ENCODE measurements around the gene NRIP2.

Gene NRIP2

DNA sequence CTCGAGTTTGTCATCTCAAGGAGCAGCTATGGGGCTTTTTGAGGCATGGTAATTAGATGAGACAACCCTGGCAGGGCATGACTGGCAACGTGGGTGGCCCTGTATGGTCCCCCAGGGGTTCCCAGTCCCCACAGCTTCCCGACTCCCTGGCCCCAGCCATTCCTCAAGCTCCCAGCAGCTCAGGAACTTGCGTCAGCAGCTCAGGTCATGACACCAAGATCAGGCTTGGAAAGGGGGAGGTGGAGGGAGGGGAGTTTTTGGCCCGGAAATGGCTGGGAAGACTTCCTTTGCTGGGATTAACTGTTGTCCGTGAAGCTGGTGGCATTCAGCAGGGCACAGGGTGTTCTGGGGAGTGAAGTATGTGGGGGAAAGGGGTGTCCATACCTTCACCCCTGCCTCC is 10.4 kb upstream of the NRIP2 start:
- no peak for DNase-seq (ENCODE audit: low read depth in 3 of 3)

DNA sequence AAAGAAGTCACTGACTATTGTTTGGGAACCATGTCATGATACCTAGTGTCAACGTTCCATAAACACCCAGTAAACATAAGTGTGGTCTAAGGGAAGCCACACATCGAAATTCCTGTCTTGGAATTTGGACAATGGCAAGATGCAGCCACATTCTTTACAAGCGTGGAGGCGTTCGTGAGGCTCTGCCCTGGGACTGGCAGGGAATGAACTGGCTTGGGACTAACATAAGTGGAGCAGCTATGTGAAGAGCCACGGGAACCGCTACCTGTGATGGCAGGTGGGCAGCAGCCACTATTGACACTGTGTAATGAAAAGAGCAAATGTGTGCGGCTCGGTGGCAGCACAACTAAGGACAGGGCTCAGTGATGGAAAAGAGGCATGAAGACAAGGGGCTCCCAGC is 10.0 kb upstream of the NRIP2 start:
- no peak for DNase-seq (ENCODE audit: low read depth in 3 of 3)

DNA sequence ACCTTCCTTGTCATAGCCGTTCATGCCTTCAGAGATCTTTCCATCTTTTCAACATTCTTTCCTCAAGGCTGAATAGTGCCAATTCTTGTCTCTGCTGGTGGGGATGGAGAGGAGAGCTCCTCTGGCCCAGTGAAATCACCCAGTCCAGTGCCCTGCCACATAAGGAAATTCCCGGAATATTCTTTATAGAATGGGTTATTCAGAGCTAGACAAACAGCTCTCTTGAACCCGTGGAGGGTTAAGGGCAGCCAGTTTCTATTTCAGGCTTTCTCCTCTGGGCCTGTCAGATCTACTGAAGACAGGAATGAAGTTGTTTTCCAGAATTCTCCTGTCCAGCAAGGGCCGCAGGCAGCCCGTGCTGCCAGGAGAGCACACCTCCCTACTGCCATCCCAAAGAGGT is 8.1 kb upstream of the NRIP2 start:
- DNase-seq (ENCODE audit: low read depth in 3 of 3), result no peak

DNA sequence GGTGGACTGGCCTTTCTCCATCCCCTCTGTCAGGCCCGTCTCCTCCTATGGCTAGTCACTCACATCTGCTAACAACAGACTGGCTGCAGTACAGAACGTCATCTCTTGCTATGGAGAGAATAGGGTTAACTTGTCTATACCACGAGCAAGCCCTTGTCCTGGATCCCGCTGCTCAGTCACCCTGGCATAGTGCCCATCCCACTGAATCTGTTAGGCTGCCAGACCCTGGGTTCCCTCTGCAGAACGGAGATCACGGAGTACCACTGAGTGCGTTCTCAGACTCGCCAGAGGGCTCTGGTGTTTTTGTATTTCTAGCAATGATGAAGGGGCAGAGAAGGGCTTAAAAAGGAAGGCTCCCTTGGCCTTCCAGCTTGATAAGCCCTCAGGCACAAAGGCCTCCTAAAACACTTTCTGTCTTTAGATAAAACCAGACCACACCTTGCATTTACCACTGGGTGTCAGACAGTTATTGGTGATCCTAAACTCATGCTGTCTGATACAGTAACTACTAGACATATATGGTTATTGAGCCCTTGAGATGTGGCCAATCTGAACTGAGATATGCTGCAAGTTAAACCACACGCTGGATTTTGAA is 6.3 kb upstream of the NRIP2 start:
- no peak for DNase-seq (ENCODE audit: low read depth in 3 of 3)

DNA sequence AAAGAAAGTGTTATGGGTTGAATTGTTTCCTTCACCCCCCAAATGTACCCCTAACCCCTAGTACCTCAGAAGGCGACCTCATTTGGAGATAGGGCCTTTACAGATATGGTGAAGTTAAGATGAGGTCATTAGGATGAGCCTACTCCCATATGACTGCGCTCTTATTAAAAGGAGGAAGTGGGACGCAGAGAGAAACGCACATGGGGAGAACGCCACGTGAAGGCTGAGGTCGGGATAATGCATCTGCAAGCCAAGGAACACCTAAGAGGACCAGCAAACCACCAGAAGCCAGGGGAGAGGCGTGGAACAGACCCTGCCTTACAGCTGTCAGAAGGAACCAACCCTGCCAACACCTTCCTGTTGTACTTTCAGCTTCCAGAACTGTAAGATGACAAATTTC is 1.7 kb upstream of the NRIP2 start:
- no peak for DNase-seq (ENCODE audit: low read depth in 3 of 3)

DNA sequence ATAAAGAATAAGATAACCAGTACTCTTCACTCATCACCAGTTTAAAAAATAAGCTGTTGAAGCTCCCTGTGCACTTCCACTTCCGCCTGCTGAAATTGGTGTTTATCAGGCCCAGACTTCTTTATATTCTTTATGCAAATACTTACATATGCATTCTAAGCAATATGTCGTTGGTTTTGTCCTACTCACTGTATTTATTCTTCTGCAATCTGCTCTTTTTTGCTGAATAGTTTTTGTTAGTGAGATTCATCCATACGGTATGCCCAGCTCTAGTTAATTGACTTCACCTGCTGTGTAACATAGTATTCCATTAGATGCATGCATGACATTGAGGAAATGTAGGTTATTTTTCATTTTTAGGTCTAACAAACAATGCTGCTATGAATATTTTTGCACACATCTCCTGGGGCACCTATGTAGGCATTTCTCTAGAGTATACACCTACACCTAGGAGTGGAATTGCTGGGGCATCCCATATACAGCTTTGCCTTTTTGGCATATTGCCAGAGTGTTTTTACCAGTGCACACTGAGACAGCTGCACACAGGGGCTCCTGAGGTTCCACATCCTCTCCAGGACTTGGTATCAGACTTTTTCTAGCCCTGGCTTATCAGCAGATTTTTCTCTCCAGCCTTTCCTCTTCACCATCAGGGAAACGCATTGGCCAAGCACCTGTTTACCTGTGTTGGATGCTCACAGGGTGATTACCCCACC is 1.0 kb upstream of the NRIP2 start:
- DNase-seq (ENCODE audit: low read depth in 3 of 3), result no peak

DNA sequence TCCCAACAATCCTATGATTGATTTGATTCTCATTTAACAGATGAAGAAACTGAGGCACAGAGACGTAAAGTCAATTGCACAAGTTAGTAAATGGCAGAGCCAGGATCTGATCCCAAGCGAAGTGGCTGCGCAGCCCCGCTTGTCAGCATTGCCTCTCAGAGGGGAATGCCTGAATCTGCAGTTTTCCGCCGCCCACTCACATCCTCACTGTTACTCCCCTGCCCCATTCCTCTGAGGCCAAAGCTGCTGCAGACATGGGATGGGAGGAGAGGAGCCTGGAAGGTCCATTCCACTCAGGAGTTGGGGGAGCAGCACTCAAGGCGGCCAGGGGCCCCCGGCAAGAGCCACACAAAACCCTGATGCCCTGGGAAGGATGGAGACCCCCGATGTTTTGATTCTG is 1.0 kb downstream of the NRIP2 start:
- DNase-seq (ENCODE audit: low read depth in 3 of 3), result no peak

DNA sequence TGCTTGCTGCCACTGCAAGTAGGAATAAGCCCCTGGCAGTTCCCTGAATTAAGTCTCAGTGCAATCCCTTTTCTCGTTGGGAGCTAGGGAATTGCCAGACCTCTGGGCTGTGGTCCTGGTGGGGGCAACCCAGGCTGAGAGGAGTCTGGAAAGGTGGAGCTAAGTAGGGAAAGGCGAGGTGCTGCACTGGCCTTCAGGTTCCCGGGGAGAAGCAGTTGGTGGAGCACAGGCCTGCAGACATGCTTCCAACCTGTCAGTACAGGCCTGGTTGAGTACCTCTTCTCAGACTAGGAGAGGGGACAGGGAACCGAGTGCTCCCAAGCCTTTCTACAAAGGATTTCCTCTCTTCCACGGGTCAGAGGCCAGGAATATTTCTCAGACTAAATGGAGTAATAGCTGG is 1.5 kb downstream of the NRIP2 start:
- DNase-seq (ENCODE audit: low read depth in 3 of 3), result no peak

DNA sequence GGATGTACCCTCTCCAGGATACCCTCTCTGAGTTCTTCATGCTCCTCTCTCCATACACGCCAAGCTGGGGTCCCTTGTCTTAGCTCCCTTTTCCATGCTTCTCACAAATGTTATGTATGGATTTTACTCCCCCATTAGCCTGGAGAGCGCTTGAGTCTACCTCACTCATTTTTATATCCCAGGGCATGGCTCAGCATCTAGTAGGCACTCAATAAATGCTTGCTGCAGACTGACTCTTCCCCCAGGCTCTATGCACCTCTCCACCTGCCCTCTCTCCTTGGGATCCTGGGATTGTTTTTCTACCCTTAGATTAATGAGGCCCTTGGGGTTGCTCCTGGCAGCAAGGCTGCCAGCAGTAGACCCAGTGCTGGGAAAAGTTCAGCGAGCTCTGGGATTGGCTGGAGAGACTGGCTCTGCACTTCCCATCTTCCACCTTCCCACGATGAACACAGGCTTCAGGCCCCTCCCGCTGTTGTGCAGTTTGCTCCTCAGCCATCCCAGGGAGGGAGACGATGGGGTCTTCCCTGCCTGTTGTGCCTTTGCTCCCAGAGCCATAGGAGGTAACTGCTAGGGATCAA is 2.2 kb downstream of the NRIP2 start:
- no peak for DNase-seq (ENCODE audit: low read depth in 3 of 3)

DNA sequence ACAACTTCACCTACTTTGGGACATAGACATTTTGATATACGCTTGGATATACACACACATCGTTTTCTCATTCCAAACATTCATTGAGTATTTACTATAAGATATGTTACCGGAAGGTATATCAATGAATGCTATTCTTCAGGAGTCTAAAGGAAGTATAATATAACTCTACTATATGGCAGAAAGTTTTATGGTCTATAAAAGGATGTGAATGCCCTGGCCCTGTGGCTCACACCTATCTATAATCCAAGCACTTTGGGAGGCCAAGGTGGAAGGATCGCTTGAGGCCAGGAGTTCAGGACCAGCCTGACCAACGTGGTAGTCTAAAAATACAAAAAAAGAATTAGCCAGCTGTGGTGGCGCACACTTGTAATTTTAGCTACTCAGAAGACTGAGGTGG is 5.6 kb downstream of the NRIP2 start:
- DNase-seq (ENCODE audit: low read depth in 3 of 3), result no peak

DNA sequence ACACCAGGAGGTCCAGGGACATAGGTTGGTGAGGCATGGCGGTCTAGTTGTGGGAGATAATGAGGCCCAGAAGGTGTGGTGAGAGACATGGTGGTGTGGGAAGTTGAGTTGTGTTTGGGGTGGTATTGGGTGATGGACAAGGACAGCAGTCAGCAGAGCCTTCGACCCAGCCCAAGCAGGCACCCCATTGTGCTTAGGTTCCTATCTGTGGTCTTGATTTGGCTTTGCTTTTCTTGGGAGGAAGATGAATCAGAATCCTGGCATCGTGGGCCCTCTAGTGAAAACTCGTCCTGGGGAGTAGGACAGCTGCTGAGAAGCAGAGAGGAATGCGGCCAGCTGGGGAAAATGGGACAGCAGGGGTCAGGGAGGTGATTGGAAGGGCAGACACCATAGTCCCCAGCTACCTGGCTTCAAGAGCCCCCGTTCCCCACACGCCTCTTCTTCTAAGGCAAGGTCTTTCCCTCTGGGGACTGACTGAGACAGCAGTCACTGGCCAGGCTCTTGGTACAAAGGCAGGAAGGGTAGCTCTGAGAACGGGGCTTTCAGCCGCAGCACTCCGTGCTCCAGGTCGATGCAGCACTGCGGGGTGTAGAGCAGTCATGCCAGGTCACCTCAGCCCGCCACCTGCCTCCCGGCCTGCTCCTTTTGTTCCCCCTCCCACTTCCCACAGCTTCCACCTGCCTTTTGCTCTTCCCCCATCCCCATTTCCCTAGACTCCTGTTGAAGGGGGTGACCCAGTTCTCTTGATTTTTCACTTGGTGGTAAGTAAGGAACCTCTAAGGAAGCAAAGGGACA is 7.9 kb downstream of the NRIP2 start:
- no peak for DNase-seq (ENCODE audit: low read depth in 3 of 3)

DNA sequence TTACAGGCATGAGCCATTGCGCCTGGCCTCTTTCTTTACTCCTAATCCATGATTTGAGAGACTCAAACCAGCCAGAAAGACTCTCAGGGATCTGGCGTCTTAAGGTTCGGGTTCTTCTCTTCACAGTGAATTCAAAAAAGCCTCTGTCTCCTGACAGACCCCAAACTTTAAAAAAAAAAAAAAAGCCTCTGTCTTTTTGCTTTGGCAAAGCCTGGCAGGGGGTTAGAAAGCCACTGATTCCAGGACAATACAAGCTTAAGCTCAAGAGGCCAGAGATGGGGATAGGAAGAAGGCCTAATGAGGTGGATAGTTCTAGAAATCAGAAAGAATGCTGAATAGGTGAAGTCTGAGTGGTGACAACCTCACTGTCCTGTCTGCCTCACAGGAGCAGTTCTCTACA is 8.8 kb downstream of the NRIP2 start:
- DNase-seq (ENCODE audit: low read depth in 3 of 3), result no peak

DNA sequence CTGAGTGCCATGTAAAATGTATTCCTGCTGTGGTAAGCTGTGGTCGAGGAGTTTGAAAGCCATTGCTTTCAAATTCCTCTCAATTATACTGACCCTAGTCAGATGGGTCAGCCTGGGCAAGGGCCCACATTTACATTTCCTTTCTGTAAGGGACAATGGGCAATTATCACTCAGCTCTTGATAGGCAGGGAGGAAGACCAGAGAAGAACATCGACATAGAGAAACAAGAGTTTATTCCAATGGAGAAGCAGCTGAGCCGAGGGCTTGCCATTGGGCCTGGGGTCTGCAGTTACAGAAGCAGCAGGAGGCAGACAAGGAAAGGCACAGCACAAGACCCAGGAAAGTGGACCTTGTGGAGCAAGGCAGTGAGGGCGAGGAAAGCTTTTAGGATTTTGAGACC is 9.7 kb downstream of the NRIP2 start:
- no peak for DNase-seq (ENCODE audit: low read depth in 3 of 3)

DNA sequence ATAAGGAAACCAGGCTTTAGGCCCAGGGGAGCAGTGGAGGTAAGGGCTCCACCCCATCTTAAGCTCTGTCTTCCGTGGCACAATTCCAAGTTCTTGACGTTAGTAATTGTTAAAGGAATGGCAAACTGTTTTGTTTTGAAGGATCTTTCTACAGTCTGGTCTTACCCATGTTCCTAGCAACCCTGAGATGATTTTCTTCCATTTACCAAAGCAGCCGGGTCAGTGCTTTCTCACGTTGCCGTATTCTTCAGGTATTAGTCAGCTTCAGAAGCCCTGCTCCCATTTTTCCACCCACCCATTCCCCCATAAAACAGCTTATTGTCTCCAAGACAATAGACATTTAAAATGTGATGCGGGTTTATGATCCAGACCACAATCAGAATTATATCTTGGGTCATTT is 10.3 kb downstream of the NRIP2 start:
- no peak for DNase-seq (ENCODE audit: low read depth in 3 of 3)

DNA sequence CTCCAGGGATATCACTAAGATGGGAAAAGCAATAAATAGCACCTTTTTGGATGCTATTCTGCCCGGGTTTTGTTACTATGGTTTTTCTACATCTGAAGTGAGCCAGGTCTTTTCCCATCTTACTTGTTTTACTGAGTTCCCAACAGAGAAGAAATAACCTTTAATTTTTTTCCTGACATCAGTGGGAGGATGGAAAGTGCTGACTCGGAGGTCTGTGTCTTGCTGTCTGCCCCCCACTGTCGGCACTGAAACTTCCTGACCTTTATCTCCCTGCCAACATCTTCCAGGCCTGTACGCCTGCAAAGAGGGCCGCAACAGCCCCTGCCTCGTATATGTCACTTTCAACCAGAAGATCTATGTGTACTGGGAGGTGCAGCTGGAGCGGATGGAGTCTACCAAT is 11.4 kb downstream of the NRIP2 start:
- DNase-seq (ENCODE audit: low read depth in 3 of 3), result no peak

DNA sequence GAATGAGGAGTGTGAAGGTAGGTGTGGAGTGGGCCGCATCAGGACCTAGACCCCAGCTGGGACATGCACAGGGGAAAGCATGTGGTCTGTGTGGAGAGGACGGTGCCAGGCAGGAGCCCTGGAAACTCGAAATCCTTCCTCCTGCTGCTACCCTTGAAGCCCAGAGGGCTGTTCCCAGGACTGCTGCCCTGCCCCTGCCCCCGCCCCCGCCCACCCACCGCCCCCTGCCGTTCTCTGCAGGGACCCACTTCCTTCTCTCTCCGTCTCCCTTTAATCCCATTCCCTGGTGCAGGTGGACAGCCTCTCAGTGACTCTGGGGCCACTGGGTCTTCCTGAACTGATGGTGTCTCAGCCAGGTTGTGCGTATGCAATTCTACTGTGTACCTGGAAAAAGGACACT is 14.4 kb downstream of the NRIP2 start:
- DNase-seq (ENCODE audit: low read depth in 3 of 3), result no peak

DNA sequence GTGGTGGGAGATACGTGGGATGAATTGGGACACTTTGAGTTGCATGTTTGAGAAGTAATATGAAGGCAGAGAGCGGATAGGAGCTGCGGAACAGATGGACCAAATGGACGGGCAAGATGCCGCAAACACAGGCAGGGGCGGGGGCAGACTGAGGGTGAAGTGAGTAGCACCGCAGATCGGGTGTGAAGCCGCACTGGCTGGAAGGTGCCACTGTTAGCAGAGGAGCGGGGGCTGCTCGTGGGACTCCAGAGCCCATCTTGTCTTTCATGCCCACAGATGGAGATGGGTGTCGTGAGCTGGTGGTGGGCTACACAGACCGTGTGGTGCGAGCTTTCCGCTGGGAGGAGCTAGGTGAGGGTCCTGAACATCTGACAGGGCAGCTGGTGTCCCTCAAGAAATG is 15.0 kb downstream of the NRIP2 start:
- DNase-seq (ENCODE audit: low read depth in 3 of 3), result no peak

DNA sequence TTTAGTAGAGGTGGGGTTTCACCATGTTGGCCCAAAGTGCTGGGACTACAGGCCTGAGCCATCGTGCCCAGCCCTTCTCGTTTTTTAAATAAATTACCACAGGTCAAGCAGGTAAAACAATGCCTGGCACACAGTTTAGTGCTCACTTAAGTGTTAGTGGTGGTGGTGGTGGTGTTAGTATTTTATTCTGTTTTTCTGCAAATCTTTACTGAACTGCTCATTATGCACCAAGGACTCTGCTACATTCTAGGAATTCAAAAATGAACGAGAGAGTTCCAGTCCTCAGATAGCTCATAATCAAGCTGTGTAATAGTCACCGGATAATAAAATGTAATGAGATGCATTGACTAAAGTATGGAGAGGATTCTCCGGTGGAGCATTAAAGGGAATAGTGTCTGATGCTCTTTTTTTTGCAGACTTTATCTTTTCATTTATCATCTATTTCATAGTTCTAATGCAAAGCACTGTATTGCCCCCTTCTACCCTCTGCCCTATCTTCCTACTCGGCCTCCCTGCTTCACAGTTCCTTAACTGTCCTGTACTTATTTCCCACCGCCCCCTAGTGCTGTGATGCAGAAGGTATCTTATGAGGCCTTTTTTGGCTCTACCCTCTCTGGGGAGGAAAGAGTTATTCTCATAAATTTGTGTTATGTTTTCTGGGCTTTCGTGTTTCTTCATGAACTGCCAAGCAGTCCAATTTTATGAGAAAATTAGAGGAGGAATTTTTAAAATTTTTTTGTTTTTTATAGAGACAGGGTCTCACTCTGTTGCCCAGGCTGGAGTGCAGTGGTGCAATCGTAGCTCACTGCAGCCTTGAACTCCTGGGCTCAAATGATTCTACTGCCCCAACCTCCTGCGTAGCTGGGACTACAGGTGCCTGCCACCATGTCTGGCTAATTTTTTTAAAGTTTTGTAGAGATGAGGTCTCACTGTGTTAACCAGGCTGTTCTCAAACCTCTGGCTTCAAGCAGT is 21.3 kb downstream of the NRIP2 start:
- DNase-seq (ENCODE audit: low read depth in 3 of 3), result peak in 2 of 3 donors; percentile 40 to 59

DNA sequence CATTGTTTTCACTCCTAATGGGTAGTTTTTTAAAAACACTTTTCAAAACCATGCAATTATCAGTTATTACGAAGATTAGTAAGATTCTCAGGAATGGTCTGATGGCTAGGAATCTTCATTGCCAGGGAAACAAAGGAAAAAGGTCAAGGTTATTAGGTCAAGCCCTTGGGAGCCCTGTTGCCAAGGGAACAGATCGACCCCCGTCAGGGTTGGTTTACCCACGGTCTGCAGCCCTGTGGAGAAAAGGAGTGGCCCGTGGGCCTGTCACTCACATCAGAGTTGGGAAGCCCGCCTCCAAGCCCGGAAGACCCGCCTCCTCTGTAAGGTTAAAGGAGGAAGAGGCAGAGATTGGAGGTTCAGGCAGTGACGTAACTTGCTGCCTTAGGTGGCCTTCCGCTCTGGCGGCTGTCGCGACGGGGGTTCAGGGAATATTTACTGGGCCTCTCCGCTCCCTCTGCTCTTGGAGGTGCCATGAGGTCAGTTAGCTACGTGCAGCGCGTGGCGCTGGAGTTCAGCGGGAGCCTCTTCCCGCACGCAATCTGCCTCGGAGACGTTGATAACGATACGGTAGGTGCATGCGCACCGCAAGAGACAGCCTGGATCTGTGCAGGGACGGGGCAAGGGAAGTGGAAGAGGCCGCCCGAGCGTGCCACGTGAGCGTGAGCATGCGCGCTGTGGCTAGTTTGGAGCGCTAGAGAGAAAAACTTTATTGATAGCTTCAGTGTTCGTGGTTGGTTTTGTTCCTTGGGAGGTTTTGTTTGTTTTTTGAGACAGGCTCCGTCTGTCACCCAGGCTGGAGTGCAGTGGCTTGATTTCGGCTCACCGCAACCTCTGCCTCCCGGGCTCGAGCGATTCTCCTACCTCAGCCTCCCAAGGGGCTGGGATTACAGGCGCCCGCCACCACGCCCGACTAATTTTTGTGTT is 22.3 kb downstream of the NRIP2 start, which contains the start of gene ITFG2:
ITFG2 (plus strand) TSS at position 379 of the 924 bp plus-strand sequence; CDS start at position 472, 93 bp downstream.
- DNase-seq (ENCODE audit: low read depth in 3 of 3), result peak; percentile 87 to 93 (median 92)

DNA sequence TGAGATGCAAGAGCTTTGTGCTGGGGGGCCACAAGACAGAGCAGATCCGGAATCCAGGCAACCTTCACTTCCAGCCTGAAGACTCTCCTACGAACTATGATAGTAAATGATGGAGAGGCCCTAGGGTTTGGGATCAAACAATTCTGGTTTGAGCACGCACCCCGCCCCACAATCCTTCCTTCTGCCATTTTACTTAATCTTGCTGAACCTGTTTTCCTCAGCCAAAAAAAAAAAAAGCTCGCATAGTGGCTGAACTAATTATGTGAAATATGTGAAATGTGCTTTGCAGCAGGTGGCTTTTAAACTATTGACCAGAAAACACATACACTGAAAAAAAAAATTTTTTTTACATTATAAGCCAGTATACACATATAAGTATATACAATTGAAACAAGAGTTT is 23.0 kb downstream of the NRIP2 start:
- DNase-seq (ENCODE audit: low read depth in 3 of 3), result no peak
